Chondrocyte (in vitro differentiated cells): ENCODE measurements around the gene PRXL2B. TPM values are rescaled to one million over a fixed set of nuclear protein-coding genes. Genes with fewer than 3 reads are reported as not detected.

Experiments
- DNase-seq: peaks from one replicate; pipeline ENCODE4 v3.0.0; 2021; ENCODE audit warnings: mixed read lengths, low spot score
- H3K27ac Mint-ChIP-seq: one replicate; pipeline ENCODE4 v1.8.0; 2021; ENCODE audit warnings: mild to moderate bottlenecking, moderate library complexity, mixed read lengths; ENCODE audit not compliant: unreplicated experiment
- H3K27me3 Mint-ChIP-seq: 2 replicates; pipeline ENCODE4 v1.8.0; 2021; ENCODE audit warnings: low read depth, mixed read lengths
- H3K36me3 Mint-ChIP-seq: 2 replicates; pipeline ENCODE4 v1.8.0; 2021; ENCODE audit warnings: low read depth, mixed read lengths
- H3K4me1 Mint-ChIP-seq: 2 replicates; pipeline ENCODE4 v1.8.0; 2021; ENCODE audit warnings: low read depth, mild to moderate bottlenecking, mixed read lengths
- H3K4me3 Mint-ChIP-seq: one replicate; pipeline ENCODE4 v1.8.0; 2021; ENCODE audit warnings: mild to moderate bottlenecking, moderate library complexity, mixed read lengths; ENCODE audit not compliant: unreplicated experiment
- H3K9me3 Mint-ChIP-seq: 2 replicates; pipeline ENCODE4 v1.8.0; 2021; ENCODE audit warnings: low read depth, mixed read lengths
- CTCF ChIP-seq: fragments of 200-600 bp; sonication (generic); IDR thresholded peaks from 2 replicates; pipeline ENCODE4 v1.5.0; 2021; ENCODE audit warnings: antibody characterized with exemption, mild to moderate bottlenecking, moderate library complexity
- total RNA-seq: library from RNA; stranded (reverse); gene quantifications from 3 replicates; pipeline ENCODE4 v1.2.1, GENCODE V29; 2021

The PRXL2B gene
- total RNA-seq, 1 donor from 2014 or later = 25.6 TPM

GRCh38 chr1:2557482-2558400 lies 28.8 kb upstream of the PRXL2B start:
- no peaks in the 10 kb centered on the region for H3K36me3 Mint-ChIP-seq
- H3K4me3 Mint-ChIP-seq = no peak overlapping the region
- no peaks in the 10 kb centered on the region for H3K9me3 Mint-ChIP-seq
- H3K27me3 Mint-ChIP-seq = no peaks in the 10 kb centered on the region
- no peak for DNase-seq
- H3K27ac Mint-ChIP-seq = no peak overlapping the region
- TF ChIP-seq CTCF = no peak
- H3K4me1 Mint-ChIP-seq = peaks cover 12% of the 10 kb centered on the region

GRCh38 chr1:2558420-2558819 lies 28.2 kb upstream of the PRXL2B start:
- Mint-ChIP-seq H3K27ac (no peak overlapping the region), H3K27me3 (no peaks in the 10 kb centered on the region), H3K4me3 (no peak overlapping the region), H3K36me3 (no peaks in the 10 kb centered on the region), H3K4me1 (peaks cover 12% of the 10 kb centered on the region), H3K9me3 (no peaks in the 10 kb centered on the region)
- DNase-seq = no peak
- TF ChIP-seq CTCF = no peak

- Mint-ChIP-seq H3K27me3 (no peaks in the 10 kb centered on the region), H3K9me3 (no peaks in the 10 kb centered on the region), H3K36me3 (no peaks in the 10 kb centered on the region), H3K4me3 (no peak overlapping the region), H3K4me1 (peaks cover 12% of the 10 kb centered on the region), H3K27ac (no peak overlapping the region)
- no peak for TF ChIP-seq CTCF
- DNase-seq = no peak
These were observed 27.7 kb upstream of the PRXL2B start for GRCh38 chr1:2558861-2559260.

- Mint-ChIP-seq H3K27me3 (no peaks in the 10 kb centered on the region), H3K27ac (no peak overlapping the region), H3K4me3 (no peak overlapping the region), H3K4me1 (peaks cover 12% of the 10 kb centered on the region), H3K9me3 (no peaks in the 10 kb centered on the region), H3K36me3 (no peaks in the 10 kb centered on the region)
- no peak for DNase-seq
- no peak for TF ChIP-seq CTCF
These were observed 26.9 kb upstream of the PRXL2B start for GRCh38 chr1:2559509-2560298.

GRCh38 chr1:2560299-2561073 lies 26.1 kb upstream of the PRXL2B start:
- Mint-ChIP-seq H3K4me3 (no peak overlapping the region), H3K9me3 (no peaks in the 10 kb centered on the region)

More at GRCh38 chr1:2560299-2561073, 26.1 kb upstream of the PRXL2B start:
- Mint-ChIP-seq H3K36me3 (no peaks in the 10 kb centered on the region), H3K4me1 (peaks cover 12% of the 10 kb centered on the region), H3K27ac (no peak overlapping the region), H3K27me3 (no peaks in the 10 kb centered on the region)
- no peak for TF ChIP-seq CTCF
- no peak for DNase-seq
